MV-4-11 (cell line): Measurements from ENCODE around the gene RUVBL1.

Experiments used
- DNase-seq: peaks from one replicate; lab custom pipeline; 2025; lab: John Stamatoyannopoulos, UW

Gene RUVBL1

GRCh38 chr3:128083396-128083795 lies 40.2 kb downstream of the RUVBL1 start:
- DNase-seq = no peak

- DNase-seq = no peak
These were observed 41.1 kb downstream of the RUVBL1 start for GRCh38 chr3:128082546-128082945.

- no peak for DNase-seq
These were observed 41.8 kb downstream of the RUVBL1 start for GRCh38 chr3:128081846-128082245.

- no peak for DNase-seq
These were observed 42.4 kb downstream of the RUVBL1 start for GRCh38 chr3:128081226-128081625.

GRCh38 chr3:128080323-128081080 lies 43.1 kb downstream of the RUVBL1 start:
- DNase-seq = peak; percentile 54

GRCh38 chr3:128079823-128080222 lies 43.8 kb downstream of the RUVBL1 start:
- DNase-seq = no peak

GRCh38 chr3:128078875-128079274 lies 44.7 kb downstream of the RUVBL1 start:
- DNase-seq = no peak

- no peak for DNase-seq
These were observed 45.3 kb downstream of the RUVBL1 start for GRCh38 chr3:128078322-128078721.

- no peak for DNase-seq
These were observed 45.9 kb downstream of the RUVBL1 start for GRCh38 chr3:128077665-128078064.

GRCh38 chr3:128077202-128077624 lies 46.4 kb downstream of the RUVBL1 start:
- DNase-seq = peak; percentile 77

GRCh38 chr3:128076483-128077201 lies 47.0 kb downstream of the RUVBL1 start:
- DNase-seq = peak; percentile 12

- peak; percentile 69 for DNase-seq
These were observed 47.8 kb downstream of the RUVBL1 start for GRCh38 chr3:128075522-128076482.

GRCh38 chr3:128074851-128075521 lies 48.6 kb downstream of the RUVBL1 start:
- DNase-seq = no peak

- no peak for DNase-seq
These were observed 49.8 kb downstream of the RUVBL1 start for GRCh38 chr3:128073807-128074206.

GRCh38 chr3:128073185-128073725 lies 50.4 kb downstream of the RUVBL1 start:
- no peak for DNase-seq

GRCh38 chr3:128072454-128073184 lies 51.0 kb downstream of the RUVBL1 start:
- DNase-seq = no peak

GRCh38 chr3:128071771-128072453 lies 51.7 kb downstream of the RUVBL1 start:
- no peak for DNase-seq

- no peak for DNase-seq
These were observed 52.6 kb downstream of the RUVBL1 start for GRCh38 chr3:128070898-128071591.

- no peak for DNase-seq
These were observed 54.3 kb downstream of the RUVBL1 start for GRCh38 chr3:128069271-128069670.
